ENCODE measurements around the gene GUCA2A.

Gene GUCA2A

GRCh38 chr1:42128499-42128898 is 36.0 kb downstream of the GUCA2A start:
- no peak for DNase-seq

- no peak for DNase-seq
Measured at GRCh38 chr1:42127767-42128166, 36.8 kb downstream of the GUCA2A start.

- no peak for DNase-seq
Measured at GRCh38 chr1:42125552-42125951, 39.0 kb downstream of the GUCA2A start.

GRCh38 chr1:42122408-42122807 is 42.1 kb downstream of the GUCA2A start:
- no peak for DNase-seq

GRCh38 chr1:42118125-42118524 is 46.4 kb downstream of the GUCA2A start:
- no peak for DNase-seq

GRCh38 chr1:42117214-42117613 is 47.3 kb downstream of the GUCA2A start:
- no peak for DNase-seq

- DNase-seq, result no peak
Measured at GRCh38 chr1:42114229-42114628, 50.3 kb downstream of the GUCA2A start.
